Psoas muscle (tissue), 8 donors: ENCODE data around the gene FAM240B. TPM values are rescaled to one million over a fixed set of nuclear protein-coding genes. Genes with fewer than 3 reads are reported as not detected.

Experiments
- ATAC-seq, 4 donors: fragments of 200-7000 bp; cut with Tn5 transposase; one replicate each; pipeline ENCODE4 v1.9.1; 2020; ENCODE audit warnings: moderate library complexity in 3 of 4, mild to moderate bottlenecking in 2 of 4
- DNase-seq, 2 donors: peaks; one replicate each; pipeline ENCODE4 v3.0.0-alpha.2; 2020
- H3K27ac ChIP-seq: fragments of 200-600 bp; one replicate; pipeline ENCODE4 v1.8.0; 2022
- H3K27me3 ChIP-seq, 3 donors: fragments of 200-600 bp in 1 of 3; one replicate each; pipeline versions ENCODE4 v1.6.1 to v1.8.0; 2013 to 2022; ENCODE audit warnings: low read length in 2 of 3, mild to moderate bottlenecking in 2 of 3, moderate library complexity in 1 of 3; ENCODE audit not compliant: insufficient read depth in 3 of 3
- H3K36me3 ChIP-seq, 2 donors: fragments of 200-600 bp in 1 of 2; one replicate each; pipeline versions ENCODE4 v1.6.1 to v1.8.0; 2013 to 2022; ENCODE audit warnings: low read depth in 1 of 2, mild to moderate bottlenecking in 1 of 2, moderate library complexity in 1 of 2; ENCODE audit not compliant: insufficient read depth in 1 of 2
- H3K4me1 ChIP-seq: fragments of 200-600 bp; one replicate; pipeline ENCODE4 v1.8.0; 2022
- H3K4me3 ChIP-seq: fragments of 200-600 bp; one replicate; pipeline ENCODE4 v1.8.0; 2022; ENCODE audit warnings: mild to moderate bottlenecking
- H3K9me3 ChIP-seq: fragments of 200-600 bp; one replicate; pipeline ENCODE4 v1.8.0; 2022
- WGBS, 3 donors: extraction: QIAGEN DNeasy Blood & Tissue Kit; methylation state at CpG; one replicate each; pipeline versions ENCODE4 v1.1.6 to v1.1.7; 2013; 5-methylcytosine and 5-hydroxymethylcytosine counted together
- intact Hi-C, 2 donors: fragments of 100-400 bp; cut with DNase I; formaldehyde crosslinking; loops; one replicate each; pipeline versions ENCODE4 v1.11.0 to v1.14.2; 2022
- polyA plus RNA-seq, 3 donors: library from polyadenylated mRNA; stranded (reverse); fragments of 200-250 nt; gene quantifications; one replicate each; pipeline ENCODE4 v1.2.3, GENCODE V29; 2013
- total RNA-seq, 4 donors: library from RNA; stranded (reverse); fragmentation: NEBNext Ultra II Directional in 2 of 4; extraction: Animal tissue kit (Norgen Biotek cat#: 25700) in 2 of 4; gene quantifications; one replicate each; pipeline versions ENCODE4 v1.2.1 to v1.2.4, GENCODE V29; 2021 to 2023
- TF ChIP-seq, protein P1 (sequence below): fragments of 200-600 bp; IDR thresholded peaks from one replicate; pipeline ENCODE4 v1.8.0; 2022; ENCODE audit warnings: antibody characterized with exemption
- donor health status: healthy with polysubstance abuse.
- donor health status: DM: no; HTN: no; CAD: no; lungs with moderate emphysema.
- donor health status: Bipolar disorder and iron deficiency.
- donor health status: healthy.
- donor health status: DM: yes; HTN: yes; CAD: no.
- donor health status: DM: no; HTN: no; CAD: no.
- donor health status: DM: no; HTN: no; CAD: no.
- donor health status: DM: yes; HTN: yes; CAD: no.

FAM240B gene
- total and polyA plus RNA-seq, 7 donors = 0.09 to 1.1 TPM; not detected in 5

DNA sequence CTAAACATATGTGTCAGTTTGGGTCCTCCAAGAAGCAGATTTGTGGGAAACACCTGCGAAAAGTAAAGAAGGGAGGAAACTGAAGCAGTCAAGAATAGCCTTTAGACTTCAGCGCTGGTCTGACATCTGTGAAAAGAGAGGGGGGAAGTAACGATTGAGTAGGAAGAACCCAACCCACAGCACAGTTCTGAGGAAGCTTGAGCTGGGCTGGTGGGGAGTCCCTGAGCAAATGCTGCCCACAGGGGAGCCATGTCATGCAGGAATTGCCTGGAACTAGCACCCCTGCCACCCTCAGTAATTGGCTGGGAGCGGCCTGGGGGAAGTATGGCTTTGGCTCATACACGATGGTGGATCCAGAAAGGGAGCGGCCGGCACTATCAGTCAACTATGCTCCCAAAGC is 20.6 kb downstream of the FAM240B start:
- no peaks in the 10 kb centered on the region for H3K36me3 ChIP-seq
- no peaks in the 10 kb centered on the region for H3K9me3 ChIP-seq
- ATAC-seq (no peak), DNase-seq (no peak)
- peaks cover 0 to 4% (median 0%) of the 10 kb centered on the region in 3 donors for H3K27me3 ChIP-seq
- TF ChIP-seq, protein P1, sequence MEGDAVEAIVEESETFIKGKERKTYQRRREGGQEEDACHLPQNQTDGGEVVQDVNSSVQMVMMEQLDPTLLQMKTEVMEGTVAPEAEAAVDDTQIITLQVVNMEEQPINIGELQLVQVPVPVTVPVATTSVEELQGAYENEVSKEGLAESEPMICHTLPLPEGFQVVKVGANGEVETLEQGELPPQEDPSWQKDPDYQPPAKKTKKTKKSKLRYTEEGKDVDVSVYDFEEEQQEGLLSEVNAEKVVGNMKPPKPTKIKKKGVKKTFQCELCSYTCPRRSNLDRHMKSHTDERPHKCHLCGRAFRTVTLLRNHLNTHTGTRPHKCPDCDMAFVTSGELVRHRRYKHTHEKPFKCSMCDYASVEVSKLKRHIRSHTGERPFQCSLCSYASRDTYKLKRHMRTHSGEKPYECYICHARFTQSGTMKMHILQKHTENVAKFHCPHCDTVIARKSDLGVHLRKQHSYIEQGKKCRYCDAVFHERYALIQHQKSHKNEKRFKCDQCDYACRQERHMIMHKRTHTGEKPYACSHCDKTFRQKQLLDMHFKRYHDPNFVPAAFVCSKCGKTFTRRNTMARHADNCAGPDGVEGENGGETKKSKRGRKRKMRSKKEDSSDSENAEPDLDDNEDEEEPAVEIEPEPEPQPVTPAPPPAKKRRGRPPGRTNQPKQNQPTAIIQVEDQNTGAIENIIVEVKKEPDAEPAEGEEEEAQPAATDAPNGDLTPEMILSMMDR = no peak
- intact Hi-C loops = no loop called here
- no peaks in the 10 kb centered on the region for H3K4me1 ChIP-seq
- 76 to 89% (median 85%) methylated on average over 7 of the region's 7 CpGs for WGBS, 3 donors
- no peak overlapping the region for H3K27ac ChIP-seq
- H3K4me3 ChIP-seq = no peak overlapping the region

DNA sequence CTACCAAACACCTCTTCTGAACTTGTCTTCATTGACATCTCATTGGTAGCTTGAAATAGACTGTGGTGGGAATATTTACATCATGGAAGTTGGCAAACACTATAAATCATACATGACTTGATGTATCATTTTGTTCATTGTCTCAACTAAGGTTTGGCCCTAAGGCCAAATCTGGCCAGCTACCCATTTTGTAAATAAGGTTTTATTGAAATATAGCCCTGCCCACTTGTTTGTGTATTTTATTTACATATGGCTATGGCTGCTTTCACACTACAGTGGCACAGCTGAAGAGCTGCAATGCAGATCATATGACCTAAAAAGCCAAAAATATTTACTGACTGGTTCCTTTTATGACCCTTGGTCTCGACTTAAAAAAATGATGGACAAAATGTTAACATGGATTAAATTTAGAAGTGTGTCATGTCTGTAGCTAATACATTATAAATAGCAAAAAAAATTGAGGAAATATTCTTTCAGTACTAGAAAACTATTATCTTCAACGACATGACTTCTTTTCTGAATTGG is 22.1 kb downstream of the FAM240B start:
- DNase-seq (no peak), ATAC-seq (no peak)
- Histone ChIP-seq H3K36me3 (no peaks in the 10 kb centered on the region), H3K4me3 (no peak overlapping the region), H3K27me3 (peaks cover 0 to 4% (median 0%) of the 10 kb centered on the region in 3 donors), H3K9me3 (no peaks in the 10 kb centered on the region), H3K4me1 (no peaks in the 10 kb centered on the region), H3K27ac (no peak overlapping the region)
- WGBS, 3 donors = 30 to 61% (median 39%) methylated on average over 2 of the region's 2 CpGs
- intact Hi-C loops = no loop called here
- TF ChIP-seq, protein P1 = no peak

DNA sequence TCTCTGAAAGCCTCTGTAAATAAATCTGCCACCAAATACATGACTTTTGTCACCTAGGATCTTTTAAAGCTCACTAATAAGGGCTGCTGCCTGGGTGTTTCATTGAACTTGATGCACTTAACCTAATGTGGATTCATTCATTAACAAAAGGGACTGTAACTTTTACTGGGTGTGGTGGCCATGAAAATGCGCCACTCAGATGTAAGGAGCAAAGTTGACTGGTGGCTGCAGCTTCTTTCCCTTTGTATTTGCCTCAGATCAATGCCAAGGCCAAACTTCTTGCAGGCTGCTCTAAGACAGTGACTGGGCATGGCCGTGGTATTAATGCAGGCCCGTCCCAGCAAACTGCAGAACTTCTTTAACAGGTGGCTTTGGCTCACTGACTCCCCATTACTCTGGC is 22.9 kb downstream of the FAM240B start:
- WGBS, 3 donors = 74 to 85% (median 77%) methylated on average over 3 of the region's 3 CpGs
- Histone ChIP-seq H3K36me3 (no peaks in the 10 kb centered on the region), H3K4me1 (no peaks in the 10 kb centered on the region), H3K27me3 (peaks cover 0 to 4% (median 0%) of the 10 kb centered on the region in 3 donors), H3K4me3 (no peak overlapping the region), H3K27ac (no peak overlapping the region), H3K9me3 (no peaks in the 10 kb centered on the region)
- intact Hi-C loops = no loop called here
- no peak for ATAC-seq
- DNase-seq = no peak
- TF ChIP-seq, protein P1 = no peak

DNA sequence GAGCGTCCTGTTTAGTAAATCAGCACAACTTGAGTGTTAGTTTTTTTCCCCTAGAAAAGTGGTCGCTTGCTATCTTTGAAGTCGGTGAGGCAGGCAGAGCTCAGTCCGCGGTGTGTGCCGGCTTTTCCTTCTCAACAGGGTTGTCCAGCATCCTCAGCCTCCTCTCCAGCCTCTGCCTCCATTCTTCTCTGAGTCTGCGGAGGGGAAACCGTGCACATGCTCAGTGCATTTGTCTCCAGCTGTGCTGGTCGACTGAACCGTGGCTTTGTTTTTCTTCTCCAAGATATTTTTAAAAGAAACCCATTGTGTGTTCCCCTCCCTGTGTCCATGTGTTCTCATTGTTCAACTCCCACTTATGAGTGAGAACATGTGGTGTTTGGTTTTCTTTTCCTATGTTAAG is 25.3 kb downstream of the FAM240B start:
- no peaks in the 10 kb centered on the region for H3K4me1 ChIP-seq
- intact Hi-C loops = no loop called here
- no peaks in the 10 kb centered on the region for H3K9me3 ChIP-seq
- TF ChIP-seq, protein P1 = no peak
- no peaks in the 10 kb centered on the region for H3K36me3 ChIP-seq
- no peak overlapping the region for H3K4me3 ChIP-seq
- ATAC-seq (no peak), DNase-seq (no peak)
- 55 to 69% (median 58%) methylated on average over 10 of the region's 10 CpGs for WGBS, 3 donors
- peaks cover 0 to 4% (median 0%) of the 10 kb centered on the region in 3 donors for H3K27me3 ChIP-seq
- no peak overlapping the region for H3K27ac ChIP-seq

DNA sequence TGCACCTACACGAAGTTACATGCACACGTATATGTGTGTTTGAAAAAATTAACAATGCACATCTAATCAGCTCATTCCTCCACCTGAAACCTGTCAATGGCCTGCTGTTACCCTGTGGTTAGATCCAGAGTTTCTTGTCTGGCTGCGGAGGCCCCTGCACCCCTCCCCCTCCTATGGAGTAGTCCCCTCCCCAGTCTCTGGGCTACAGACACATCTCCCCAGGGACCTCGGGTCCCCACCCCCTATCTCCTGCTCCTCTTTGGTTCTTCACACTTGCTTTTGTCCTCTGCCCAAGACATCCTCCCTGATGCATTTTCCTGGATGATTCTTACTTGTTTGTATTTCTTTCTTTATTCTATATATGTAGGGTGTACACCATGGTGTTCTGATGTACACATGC is 27.2 kb downstream of the FAM240B start:
- Histone ChIP-seq H3K4me1 (no peaks in the 10 kb centered on the region), H3K9me3 (no peaks in the 10 kb centered on the region), H3K27me3 (peaks cover 0 to 2% (median 0%) of the 10 kb centered on the region in 3 donors), H3K4me3 (no peak overlapping the region), H3K27ac (no peak overlapping the region), H3K36me3 (no peaks in the 10 kb centered on the region)
- intact Hi-C loops = no loop called here
- ATAC-seq (no peak), DNase-seq (no peak)
- WGBS, 3 donors = 76 to 88% (median 78%) methylated on average over 4 of the region's 4 CpGs
- TF ChIP-seq, protein P1 = no peak
